SK-N-SH treated with all-trans-retinoic acid at 6 μM for 48 hours (cell line): ENCODE data around the gene GNAS.

ENCODE experiments used
- PATZ1 ChIP-seq: fragments of 250-450 bp; sonication (Bioruptor Pico); IDR thresholded peaks from 2 replicates; pipeline ENCODE4 v1.8.0; 2020; ENCODE audit warnings: mild to moderate bottlenecking, moderate library complexity, borderline replicate concordance
- TCF4 ChIP-seq: fragments of 250-450 bp; sonication (Bioruptor Pico); IDR thresholded peaks from 2 replicates; pipeline ENCODE4 v1.8.0; 2021; ENCODE audit warnings: mild to moderate bottlenecking, moderate library complexity, borderline replicate concordance
- ZFP30 ChIP-seq: fragments of 450-650 bp; formaldehyde crosslinking; IDR thresholded peaks from 2 replicates; pipeline ENCODE4 v1.5.0; 2022; ENCODE audit warnings: mild to moderate bottlenecking, moderate library complexity
- TF ChIP-seq, protein P1 (sequence below): fragments of 250-450 bp; sonication (Bioruptor Pico); IDR thresholded peaks from 2 replicates; pipeline ENCODE4 v1.5.1; 2020; ENCODE audit warnings: low read depth, mild to moderate bottlenecking, moderate library complexity

DNA sequence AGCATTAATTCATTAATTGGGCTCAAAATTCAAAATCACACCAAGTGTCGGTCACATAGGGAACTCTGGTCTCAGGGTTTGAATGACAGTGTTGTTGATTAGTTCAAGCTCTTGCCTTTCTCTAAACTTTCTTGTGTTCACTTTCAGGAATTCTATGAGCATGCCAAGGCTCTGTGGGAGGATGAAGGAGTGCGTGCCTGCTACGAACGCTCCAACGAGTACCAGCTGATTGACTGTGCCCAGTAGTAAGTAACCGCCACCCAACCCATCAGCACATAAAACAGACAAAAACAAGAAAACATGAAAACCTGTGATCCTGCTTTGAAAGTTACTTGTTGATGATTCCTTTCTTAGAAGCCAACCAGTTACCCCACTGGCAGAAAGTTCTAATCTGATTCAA, 52.7 kb downstream of the GNAS start:
- no peak for TF ChIP-seq TCF4
- no peak for TF ChIP-seq ZFP30 (CRISPR knock-in tag)
- TF ChIP-seq, protein P1, sequence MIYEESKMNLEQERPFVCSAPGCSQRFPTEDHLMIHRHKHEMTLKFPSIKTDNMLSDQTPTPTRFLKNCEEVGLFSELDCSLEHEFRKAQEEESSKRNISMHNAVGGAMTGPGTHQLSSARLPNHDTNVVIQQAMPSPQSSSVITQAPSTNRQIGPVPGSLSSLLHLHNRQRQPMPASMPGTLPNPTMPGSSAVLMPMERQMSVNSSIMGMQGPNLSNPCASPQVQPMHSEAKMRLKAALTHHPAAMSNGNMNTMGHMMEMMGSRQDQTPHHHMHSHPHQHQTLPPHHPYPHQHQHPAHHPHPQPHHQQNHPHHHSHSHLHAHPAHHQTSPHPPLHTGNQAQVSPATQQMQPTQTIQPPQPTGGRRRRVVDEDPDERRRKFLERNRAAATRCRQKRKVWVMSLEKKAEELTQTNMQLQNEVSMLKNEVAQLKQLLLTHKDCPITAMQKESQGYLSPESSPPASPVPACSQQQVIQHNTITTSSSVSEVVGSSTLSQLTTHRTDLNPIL = no peak
- no peak for TF ChIP-seq PATZ1 (CRISPR knock-in tag)
